NCI-H748 (cell line): Measurements from ENCODE around the gene SEPTIN6.
"Not testable (repeated sequence)": the region's sequence is repeated elsewhere in the genome, so short reads cannot be mapped to it uniquely, and the experiment has no call there.

Experiments used
- DNase-seq: peaks from one replicate; lab custom pipeline; 2025; ENCODE audit not compliant: unreplicated experiment; lab: John Stamatoyannopoulos, UW

The SEPTIN6 gene

DNA sequence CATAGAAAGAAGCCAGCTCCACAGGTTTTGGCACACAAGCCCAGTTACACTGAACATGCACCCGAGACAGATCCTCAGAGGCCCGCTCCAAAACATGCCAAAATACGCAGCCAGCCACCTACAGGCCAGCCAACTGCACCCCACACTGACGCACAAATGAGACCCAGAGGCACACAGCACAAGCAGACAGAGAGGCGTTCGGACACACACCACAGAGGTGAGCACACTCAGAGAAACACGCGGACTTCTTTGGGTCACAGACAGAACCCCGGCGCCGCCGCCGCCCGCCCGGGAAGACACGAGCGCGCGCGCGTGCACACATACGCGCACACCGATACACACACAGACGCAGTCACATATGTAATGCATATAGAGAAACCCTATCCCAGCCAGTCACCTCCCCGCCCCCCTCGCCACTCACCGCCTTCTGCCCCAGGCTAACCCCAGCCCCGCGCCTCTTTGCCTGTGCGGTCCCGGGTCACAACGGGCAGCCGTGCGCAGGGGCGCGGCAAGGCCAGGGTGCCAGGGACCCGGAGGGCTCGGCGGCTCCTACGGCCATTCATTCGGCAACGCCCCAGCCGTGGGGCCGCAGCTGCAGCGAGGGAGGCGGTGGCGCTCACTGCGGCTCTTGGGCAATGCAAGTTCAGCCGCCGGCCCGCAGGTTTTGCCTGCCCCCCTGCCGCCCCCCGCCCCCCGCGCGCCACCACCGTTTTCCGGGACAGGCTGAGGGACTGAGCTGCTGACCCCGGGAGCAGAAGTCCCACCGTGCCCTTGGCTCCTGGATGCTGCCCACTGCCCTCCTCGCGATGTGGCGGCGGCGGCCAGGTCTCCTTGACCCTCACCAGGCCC is 553 bp downstream of the SEPTIN6 start:
- DNase-seq: peak; percentile 66

DNA sequence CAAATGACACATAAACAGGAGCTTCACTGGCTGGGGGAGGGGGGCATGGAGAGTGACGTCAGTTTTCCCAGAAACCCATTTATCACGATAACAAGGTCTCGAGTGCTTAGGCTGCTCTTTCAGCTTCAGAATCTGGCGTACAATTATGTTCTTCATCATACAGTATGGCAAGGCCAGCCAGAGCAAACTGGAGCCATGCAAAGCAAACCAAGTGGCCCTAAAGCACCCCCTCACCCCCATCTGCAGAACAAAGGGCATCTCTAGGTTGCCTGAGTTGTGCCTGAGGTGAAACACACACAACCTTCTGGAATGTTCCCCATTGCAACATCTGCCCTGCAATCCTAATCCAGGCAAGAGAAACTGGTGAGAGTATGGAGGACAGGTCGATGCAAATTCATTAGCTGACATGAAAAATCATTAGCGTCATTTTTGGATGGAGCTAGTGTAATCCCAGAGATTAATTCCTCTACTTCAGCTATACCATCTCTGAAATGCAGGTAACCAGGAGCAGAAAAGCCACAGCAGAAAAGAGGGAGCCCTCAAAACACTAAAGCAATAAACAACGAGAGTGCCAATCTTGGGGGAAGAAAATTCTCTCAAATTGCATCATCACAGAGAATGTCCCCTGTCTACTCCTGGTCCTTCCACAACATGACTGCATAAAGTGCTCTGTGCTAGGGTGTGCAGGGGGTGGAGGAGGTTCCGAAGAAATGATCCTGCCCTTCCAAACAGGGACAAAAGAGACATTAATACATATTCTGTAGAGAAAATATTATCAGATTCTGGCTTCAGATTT is 1.8 kb downstream of the SEPTIN6 start:
- DNase-seq: no peak

DNA sequence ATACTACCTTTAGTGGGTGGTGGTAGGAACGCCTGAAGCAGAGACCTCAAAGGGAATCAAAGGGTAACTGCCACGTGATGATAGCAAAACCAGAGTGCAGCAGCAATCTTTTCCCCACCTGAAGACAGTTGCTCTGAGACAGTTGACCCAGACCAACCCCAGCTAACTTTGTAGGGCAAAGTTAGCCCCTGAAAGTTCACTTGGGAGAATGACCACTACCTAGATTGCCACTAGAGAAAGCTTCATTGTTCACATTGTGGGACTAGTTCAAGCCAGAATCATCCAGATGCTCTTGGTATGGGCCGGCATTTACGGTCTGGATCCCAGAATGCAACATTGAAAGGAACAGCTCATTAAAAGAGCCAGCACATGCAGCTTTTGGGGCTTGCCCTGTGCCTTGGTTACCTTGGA is 4.1 kb downstream of the SEPTIN6 start:
- no peak for DNase-seq

DNA sequence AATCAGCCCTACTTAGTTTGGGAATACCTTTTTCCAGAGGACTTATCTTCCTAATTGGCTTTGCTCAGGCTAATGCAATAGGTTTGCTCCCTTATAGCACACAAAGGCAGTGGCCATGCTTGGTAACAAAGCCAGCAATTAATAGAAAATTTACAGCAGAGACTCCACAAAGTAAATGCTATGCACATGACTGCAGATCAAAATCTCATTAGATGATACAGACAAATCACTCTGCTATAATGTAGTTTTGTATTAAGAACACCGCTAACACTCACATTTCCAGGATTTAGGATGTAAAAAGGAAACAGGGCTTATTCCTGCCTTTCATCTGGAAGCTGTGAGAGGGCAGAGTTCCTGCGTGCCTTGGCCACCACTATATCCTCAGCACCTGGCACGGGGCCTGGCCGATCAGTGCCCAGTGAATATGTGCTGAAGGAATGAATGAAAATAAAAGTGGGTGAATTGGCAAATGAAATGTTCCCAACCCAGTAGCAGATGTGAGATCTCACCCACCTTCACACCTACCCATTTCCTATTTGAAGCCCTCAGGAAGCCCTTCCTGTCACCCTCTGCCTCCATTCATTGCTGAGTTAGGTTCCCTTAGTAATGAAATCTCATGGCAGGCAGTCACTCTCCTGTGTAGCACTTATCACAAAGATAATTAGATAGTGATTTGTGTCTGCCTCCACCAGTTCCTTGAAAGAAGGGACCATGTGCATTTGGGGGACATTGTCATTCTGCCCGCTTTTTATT is 5.1 kb downstream of the SEPTIN6 start:
- no peak for DNase-seq

DNA sequence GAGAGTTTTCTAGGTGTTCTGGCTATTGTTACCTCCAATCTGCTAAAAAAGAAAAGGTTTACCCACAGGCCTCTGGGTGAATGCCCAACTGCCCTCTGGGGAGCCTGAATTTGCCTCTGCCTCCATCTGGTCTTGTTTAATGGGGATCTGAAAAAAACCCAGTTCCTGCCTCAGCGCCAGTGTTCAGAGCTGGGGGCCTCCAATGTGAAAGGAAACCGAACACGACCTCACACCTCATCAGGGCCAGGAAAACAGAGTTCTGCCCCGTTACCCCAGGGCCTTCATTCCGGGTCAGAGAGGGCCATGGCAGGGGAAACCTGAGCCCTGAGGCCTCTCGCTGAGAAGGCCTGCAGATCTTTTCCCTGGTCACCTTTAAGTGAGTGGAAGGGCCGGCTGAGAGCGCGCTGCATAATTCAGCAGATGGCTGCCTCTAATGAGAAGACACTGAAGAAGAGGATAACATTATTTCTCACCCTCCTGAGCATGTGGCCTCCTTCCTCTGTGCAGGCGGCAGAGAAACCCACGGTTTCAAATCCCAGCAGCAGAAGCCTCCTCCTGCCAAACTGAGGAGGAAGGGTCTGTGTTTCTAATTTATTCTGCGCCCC is 6.8 kb downstream of the SEPTIN6 start:
- DNase-seq: no peak

DNA sequence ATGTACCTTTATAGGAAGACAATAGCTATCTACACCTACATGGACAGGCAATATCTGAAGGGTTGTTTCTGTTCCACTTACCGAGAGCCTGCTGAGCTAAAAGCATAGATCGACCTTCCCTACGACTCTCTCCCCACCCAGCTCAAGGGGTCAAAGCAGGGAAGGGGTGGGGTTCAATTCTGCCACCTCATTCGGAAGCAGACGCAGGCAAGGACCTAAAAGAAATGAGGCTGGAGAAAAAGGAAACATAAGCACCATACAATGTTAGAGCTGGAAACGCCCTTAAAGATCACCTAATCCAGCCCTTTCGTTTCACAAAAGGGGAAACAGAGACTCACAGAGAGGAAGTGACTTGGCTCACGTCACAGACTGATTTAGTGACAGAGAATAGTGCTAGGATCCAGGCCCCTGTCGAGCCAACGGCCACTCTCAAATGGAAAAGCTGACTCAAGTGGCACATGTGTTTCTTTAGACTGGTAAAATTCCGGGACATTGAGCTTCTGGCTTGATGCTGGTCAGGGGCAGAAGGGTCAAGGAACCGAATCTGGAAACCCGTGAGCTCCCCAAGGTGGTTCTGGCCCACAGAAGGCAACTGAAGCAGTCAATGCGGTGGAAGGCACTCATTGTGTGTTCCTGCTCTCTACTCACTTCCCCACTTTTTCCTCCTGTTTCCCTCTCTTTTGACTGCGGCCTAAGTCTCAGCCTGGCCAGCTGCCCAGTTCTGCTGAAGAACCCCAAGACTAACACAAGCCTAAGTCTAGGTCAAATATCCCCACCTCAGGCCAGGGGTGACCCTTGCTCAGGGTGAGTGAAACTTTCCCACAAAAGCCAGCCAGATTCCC is 7.5 kb downstream of the SEPTIN6 start:
- peak; percentile 94 for DNase-seq

DNA sequence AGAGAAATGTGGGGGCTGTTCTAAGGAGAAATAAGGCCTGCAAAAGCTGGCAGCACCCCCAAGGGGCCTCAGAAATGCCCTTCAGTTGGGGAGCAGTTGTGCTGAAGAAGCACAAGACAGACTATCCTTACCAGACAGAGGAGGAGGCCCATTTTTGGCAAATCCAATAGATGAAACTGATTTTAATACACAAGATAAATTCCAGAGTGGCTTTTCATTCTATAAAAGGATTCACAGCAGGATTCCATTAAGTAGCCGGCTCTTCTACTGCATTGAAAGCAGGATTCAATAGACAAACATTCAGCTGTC is 8.1 kb downstream of the SEPTIN6 start:
- no peak for DNase-seq

DNA sequence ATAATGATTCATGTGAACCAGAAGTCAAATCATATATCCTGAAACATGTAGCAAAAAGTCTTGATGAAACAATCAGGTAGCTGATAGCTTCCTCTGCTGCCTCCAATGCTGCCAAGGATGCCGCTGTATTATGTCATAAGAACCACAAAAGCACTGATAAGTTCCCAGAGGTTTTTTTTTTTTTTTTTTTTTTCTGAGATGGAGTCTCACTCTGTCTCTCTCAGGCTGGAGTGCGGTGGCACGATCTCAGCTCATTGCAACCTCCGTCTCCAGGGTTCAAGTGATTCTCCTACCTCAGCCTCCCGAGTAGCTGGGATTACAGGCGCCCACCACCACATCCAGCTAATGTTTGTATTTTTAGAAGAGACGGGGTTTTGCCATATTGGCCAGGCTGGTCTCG is 8.7 kb downstream of the SEPTIN6 start:
- not testable (repeated sequence) for DNase-seq

DNA sequence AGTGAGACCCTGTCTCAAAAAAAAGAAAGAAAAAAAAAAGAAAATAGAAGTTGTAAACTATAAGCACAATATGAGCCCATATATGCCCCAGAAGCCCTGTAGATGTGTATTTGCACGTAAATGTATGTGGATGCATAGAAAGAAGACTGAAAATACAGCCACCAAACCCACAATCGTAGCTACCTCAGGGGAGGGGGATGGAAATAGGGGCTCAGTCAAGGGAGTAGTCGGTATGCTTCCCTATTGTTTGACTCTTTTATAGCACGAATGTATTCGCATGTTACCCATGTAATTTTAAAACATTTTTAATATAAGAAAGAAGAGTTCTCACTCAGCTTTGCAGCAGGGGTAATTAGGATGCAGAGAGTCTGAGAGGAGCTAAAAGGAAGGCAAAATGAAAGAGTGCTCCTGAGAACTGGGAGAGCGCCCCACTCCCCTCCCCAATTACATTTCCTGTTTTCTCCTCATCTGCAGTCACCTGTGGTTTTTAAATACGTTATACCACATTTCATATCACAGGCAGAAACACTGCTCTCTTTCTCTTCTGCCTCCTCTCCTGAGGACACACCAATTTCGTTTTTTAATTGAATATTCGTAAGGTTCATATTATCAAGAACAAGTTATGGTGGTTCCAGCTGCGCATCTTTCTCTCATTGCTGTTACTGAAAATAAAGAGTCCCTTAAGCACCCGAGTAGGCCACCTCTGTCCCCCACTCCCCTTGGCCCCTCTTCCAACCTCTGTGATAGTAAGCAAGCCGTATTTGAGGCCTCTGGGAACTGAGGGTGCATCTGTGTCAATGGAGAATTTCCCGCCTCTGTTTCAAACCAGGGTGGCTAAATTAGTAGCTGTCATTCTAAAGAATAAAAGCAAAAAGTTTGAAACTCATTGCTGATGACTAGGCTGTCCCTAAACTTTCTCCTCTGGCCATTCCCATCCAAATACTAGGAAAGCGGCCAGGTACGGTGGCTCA is 10.7 kb downstream of the SEPTIN6 start:
- DNase-seq: no peak

DNA sequence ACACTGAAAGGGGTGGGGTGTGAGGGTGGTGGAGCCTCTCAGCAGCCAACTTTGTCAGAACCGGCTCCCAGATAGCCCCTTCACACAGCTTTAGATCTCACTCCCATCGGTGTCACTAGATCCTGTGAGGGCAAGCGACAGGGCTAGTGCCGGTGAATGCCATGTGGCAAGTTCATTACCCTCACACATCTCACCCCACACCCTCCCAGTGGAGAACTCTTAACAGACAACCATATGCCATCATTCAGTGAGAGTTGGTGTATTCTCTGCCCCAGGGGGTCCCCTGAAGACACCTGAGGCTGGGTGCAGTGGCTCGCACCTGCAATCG is 15.3 kb downstream of the SEPTIN6 start:
- DNase-seq: no peak

DNA sequence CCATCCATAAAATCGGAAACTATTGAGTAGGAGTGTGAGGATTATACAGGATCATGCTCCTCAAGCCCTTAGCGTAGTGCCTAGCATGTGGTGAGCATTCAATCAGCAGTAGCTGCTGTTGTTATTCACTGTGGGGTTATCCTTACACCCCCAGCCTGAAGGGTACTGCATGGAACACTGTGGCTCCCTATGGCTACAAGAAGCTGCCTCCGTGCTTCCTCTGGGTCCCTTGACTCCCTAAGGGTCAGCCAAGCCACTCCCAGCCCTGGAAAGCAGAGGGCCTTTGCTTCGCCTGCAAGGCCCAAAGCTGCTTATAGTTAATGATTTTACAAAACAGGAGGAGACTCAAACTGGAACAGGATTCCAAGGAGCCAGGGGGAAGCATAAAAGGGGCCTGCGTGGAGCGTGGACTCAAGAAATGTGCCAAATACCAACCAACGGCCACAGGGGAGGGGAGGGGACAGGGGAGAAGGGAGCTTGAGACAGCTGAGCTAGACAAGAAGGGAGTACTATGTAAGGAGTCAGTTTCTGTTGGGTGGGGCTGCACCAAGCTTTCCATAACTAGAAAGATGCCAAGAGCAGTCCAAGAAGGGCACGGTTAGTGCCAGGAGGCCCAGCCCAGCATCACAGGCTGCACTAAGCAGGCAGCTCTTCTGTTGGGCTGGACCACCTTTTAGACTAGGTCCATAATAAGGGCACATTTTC is 15.9 kb downstream of the SEPTIN6 start:
- DNase-seq: no peak

DNA sequence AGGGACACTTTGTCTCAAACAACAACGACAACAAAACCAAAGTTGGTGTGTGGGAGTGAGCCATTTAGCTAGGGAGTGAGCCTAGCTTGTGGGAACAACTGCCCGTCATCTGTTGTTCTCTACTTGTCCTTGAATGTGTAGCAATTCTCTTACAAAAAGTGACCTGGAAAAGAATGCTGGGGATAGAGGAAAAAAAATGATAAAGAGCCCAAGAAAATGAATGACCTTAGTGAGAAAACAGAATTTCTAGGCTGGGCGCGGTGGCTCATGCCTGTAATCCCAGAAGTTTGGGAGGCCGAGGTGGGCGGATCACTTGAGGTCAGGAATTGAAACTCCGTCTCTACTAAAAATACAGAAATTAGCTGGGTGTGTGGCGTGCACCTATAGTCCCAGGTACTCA is 19.6 kb downstream of the SEPTIN6 start:
- DNase-seq: no peak

DNA sequence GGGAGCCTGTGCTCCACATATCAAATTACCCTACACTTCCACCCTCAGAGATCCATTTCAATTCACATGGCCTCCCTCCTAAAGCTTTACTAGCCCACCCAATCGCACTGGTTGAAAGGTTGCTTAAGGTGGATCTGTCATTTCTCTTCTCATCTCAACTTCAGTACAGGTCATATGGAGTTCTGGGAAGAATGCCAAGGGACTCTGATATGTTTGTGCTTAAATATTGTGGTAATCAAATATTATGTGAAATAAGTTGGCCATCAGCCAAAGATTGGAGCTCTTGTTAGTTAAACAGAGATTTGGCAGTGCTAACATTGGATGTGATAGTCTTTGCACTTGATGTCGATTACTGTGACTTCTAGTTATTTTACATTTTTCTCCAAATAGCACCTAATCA is 20.5 kb downstream of the SEPTIN6 start:
- DNase-seq: peak; percentile 99

DNA sequence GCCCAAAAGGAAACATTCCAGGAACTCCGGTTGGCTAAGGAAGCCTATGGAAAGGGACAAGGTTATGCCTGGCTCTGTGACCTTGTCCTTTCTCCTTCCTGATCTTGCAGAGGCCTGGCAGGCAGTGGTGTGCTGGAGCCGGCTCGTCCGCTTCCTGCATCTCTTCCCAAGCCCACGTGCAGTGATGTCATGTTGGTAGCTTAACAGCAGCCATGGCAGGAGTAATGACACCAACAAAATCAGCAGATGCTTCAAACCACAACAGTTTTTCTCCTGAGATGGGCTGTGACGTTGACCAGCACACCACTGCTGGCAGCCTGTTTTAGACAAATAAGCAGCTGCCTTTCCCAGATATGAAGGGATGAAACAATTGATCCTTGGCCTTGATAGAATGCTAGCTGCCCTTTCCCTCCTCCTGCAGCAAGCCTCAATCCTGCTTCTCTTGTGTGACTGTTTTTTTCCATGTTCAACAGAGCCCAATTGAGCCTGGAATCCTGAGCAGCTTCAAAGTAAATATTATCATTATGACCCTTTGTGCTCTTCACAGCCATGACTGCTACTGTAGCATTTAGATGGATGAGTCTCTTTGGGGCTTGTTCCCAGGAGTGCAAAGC is 23.4 kb downstream of the SEPTIN6 start:
- peak; percentile 61 for DNase-seq

DNA sequence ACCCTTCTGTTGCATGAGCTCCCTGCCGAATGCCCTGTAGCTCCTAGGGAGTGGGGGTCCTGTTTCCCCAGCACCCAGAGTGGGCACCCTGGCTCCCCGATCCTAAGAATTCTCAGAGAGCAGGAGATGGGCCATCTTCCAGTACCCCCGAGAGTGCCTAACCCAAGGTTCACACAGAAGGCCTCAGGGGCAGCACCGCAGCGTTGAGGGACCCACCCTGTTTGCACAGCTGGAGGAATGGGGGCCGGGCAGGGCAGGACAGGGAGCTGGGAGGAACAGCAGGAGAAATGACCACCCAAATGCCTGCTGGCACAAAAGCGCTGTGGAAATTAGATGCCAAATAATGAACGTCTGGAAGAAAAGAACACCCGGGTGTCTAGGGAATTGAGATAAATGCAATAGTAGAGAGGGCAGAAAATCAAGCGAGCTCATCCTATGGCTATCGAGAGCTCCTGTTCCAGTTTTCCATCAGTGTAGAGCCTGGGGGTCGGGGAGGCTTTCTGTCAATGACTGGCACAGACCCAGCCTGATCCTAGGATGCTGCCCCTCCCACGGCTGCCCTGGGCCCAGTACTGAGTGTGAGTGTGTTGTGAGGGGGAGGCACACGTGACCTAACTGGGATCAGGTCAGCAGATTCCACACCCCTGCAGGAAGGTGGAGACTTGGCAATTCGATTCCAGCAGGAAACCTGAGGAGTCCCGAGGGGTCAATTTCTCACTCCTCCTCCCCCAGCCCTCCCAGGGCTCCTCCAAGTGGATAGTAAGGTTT is 25.7 kb downstream of the SEPTIN6 start:
- peak; percentile 80 for DNase-seq

DNA sequence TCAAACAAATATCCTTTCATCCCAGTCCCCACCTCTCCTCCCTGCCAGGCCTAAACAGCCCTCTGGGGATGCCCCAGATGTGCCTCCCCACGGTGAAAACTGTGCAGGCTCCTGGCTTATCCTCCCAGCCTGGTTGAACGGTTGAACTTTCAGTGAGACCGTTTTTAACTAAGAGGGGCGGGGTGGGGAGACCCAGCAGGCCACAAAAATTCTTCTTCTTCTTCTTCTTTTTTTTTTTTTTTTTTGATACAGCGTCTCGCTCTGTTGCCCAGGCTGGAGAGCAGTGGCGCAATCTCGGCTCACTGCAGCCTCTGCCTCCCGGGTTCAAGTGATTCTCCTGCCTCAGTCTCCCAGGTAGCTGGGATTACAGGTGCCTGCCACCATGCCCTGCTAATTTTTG is 28.1 kb downstream of the SEPTIN6 start:
- not testable (repeated sequence) for DNase-seq

DNA sequence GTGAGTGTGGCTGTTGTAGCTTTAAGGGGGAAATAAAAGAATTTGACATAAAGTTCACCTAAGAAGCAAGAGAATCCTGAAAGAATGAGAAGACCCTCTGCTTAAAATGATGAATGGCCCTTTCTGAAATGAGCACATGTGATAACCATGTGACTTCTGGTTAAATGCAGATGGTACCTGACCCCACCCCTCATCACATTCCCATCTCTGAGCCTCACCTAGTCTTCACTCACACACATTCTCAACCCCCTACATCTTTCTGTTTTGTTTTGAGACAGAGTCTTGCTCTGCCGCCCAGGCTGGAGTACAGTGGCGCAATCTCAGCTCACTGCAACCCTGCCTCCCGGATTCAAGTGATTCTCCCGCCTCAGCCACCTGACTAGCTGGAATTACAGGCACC is 31.5 kb downstream of the SEPTIN6 start:
- no peak for DNase-seq

DNA sequence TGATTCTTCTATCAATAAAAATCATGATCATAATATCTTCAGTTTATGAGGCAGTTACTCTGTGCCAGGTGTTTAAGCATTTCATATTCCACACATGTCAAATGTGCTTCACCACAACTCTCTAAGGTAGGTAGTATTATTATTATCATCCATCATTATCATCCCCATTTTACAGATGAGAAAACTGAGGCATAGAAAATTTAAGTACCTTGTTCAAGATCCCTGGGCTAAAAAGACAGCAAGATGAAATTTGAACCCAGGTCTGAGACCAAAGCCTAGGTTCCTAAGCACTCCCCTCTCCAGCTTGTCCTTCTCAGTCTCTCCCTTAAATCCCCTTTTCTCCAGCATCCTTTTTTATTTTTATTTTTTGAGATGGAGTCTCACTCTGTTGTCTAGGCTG is 33.4 kb downstream of the SEPTIN6 start:
- DNase-seq: no peak
